Natural killer cell (primary cell): ENCODE measurements around the gene ELMO3. TPM values are rescaled to one million over a fixed set of nuclear protein-coding genes. Genes with fewer than 3 reads are reported as not detected.

Experiments
- ATAC-seq, 3 donors: fragments of 150-1000 bp in 2 of 3; fragments of 200-7000 bp in 1 of 3; cut with Tn5 transposase; 1 replicate in 1 of 3; 2 replicates in 2 of 3; pipeline ENCODE4 v1.10.0; 2021; ENCODE audit warnings: mild to moderate bottlenecking in 2 of 3, moderate library complexity in 2 of 3
- DNase-seq, 2 donors: peaks; one replicate each; pipeline versions ENCODE4 v3.0.0 to v3.0.0-alpha.2; 2013 to 2021; ENCODE audit warnings: mixed read lengths in 1 of 2
- H3K27ac ChIP-seq: one replicate; pipeline ENCODE4 v1.5.1; 2013; ENCODE audit warnings: mild to moderate bottlenecking, low read length
- H3K27me3 ChIP-seq: one replicate; pipeline ENCODE4 v1.6.1; 2013; ENCODE audit warnings: low read length; ENCODE audit not compliant: control insufficient read depth, insufficient read depth
- H3K36me3 ChIP-seq: one replicate; pipeline ENCODE4 v1.6.1; 2013; ENCODE audit warnings: low read length; ENCODE audit not compliant: control insufficient read depth, insufficient read depth
- H3K4me1 ChIP-seq: one replicate; pipeline ENCODE4 v1.6.1; 2013; ENCODE audit warnings: low read length; ENCODE audit not compliant: control insufficient read depth, insufficient read depth
- H3K4me3 ChIP-seq: one replicate; pipeline ENCODE4 v1.5.1; 2013; ENCODE audit warnings: low read length
- H3K9me3 ChIP-seq: one replicate; pipeline ENCODE4 v1.6.1; 2013; ENCODE audit warnings: low read length; ENCODE audit not compliant: control insufficient read depth, insufficient read depth
- H3K27ac Mint-ChIP-seq, 2 donors: one replicate each; pipeline ENCODE4 v1.8.0; 2022; ENCODE audit warnings: mild to moderate bottlenecking in 2 of 2, mixed read lengths in 2 of 2, moderate library complexity in 1 of 2
- H3K27me3 Mint-ChIP-seq, 2 donors: one replicate each; pipeline ENCODE4 v1.8.0; 2022; ENCODE audit warnings: low read depth in 2 of 2, mixed read lengths in 2 of 2
- H3K36me3 Mint-ChIP-seq: one replicate; pipeline ENCODE4 v1.8.0; 2022; ENCODE audit warnings: mixed read lengths
- H3K4me1 Mint-ChIP-seq, 2 donors: one replicate each; pipeline ENCODE4 v1.8.0; 2022; ENCODE audit warnings: mixed read lengths in 2 of 2
- H3K4me3 Mint-ChIP-seq: one replicate; pipeline ENCODE4 v1.8.0; 2022; ENCODE audit warnings: mild to moderate bottlenecking, moderate library complexity, mixed read lengths
- H3K9me3 Mint-ChIP-seq, 2 donors: one replicate each; pipeline ENCODE4 v1.8.0; 2022; ENCODE audit warnings: mixed read lengths in 2 of 2
- CTCF ChIP-seq: fragments of 200-600 bp; IDR thresholded peaks from one replicate; pipeline ENCODE4 v1.8.0; 2022; ENCODE audit warnings: antibody characterized with exemption
- WGBS: methylation state at CpG from one replicate; pipeline ENCODE4 v1.1.7; 2013; ENCODE audit warnings: missing lambda C conversion rate; ENCODE audit not compliant: insufficient coverage; 5-methylcytosine and 5-hydroxymethylcytosine counted together
- intact Hi-C: fragments of 100-400 bp; cut with micrococcal nuclease; formaldehyde crosslinking; loops from one replicate; pipeline ENCODE4 v1.14.2; 2022
- total RNA-seq, 4 donors: library from RNA; stranded (reverse); fragments of 120-200 nt in 1 of 4; gene quantifications; one replicate each; pipeline versions ENCODE4 v1.2.3 to v1.2.4, GENCODE V29; 2013 to 2022

ELMO3 gene
- total RNA-seq, 3 donors from 2014 or later (not counting 1 experiment from before 2014, with no cell fraction given): 1.9 to 3.3 (median 2.3) TPM

- no peaks in the 10 kb centered on the region for H3K4me1 ChIP-seq
- H3K27ac ChIP-seq: no peak overlapping the region
- peaks cover 0 to 12% of the 10 kb centered on the region in 2 donors for H3K4me1 Mint-ChIP-seq
- no peak overlapping the region for H3K4me3 Mint-ChIP-seq
- H3K27me3 ChIP-seq: no peaks in the 10 kb centered on the region
- DNase-seq (no peak), ATAC-seq (no peak)
- intact Hi-C loops: no loop called here
- TF ChIP-seq CTCF: no peak
- H3K36me3 Mint-ChIP-seq: no peaks in the 10 kb centered on the region
- peaks cover 68% of the 10 kb centered on the region for H3K36me3 ChIP-seq
- H3K27me3 Mint-ChIP-seq: no peaks in the 10 kb centered on the region
- no peaks in the 10 kb centered on the region for H3K9me3 ChIP-seq
- H3K4me3 ChIP-seq: no peak overlapping the region
- 97% methylated on average over 6 of the region's 7 CpGs for WGBS
- no peak overlapping the region for H3K27ac Mint-ChIP-seq
- H3K9me3 Mint-ChIP-seq: no peaks in the 10 kb centered on the region
These were observed 34.7 kb downstream of the ELMO3 start for GRCh38 chr16:67233596-67233995.

- H3K27ac Mint-ChIP-seq: no peak overlapping the region
- no peak for TF ChIP-seq CTCF
- no peak overlapping the region for H3K27ac ChIP-seq
- H3K4me3 ChIP-seq: no peak overlapping the region
- peaks cover 67% of the 10 kb centered on the region for H3K36me3 ChIP-seq
- no peaks in the 10 kb centered on the region for H3K27me3 ChIP-seq
- no peak for DNase-seq
- no peak overlapping the region for H3K4me3 Mint-ChIP-seq
- H3K9me3 Mint-ChIP-seq: no peaks in the 10 kb centered on the region
- H3K4me1 ChIP-seq: no peaks in the 10 kb centered on the region
- no peaks in the 10 kb centered on the region for H3K36me3 Mint-ChIP-seq
- intact Hi-C loops: no loop called here
- H3K4me1 Mint-ChIP-seq: peaks cover 0 to 14% of the 10 kb centered on the region in 2 donors
- ATAC-seq: no peak
- WGBS: 97% methylated on average over 10 of the region's 10 CpGs
- no peaks in the 10 kb centered on the region for H3K27me3 Mint-ChIP-seq
- H3K9me3 ChIP-seq: no peaks in the 10 kb centered on the region
These were observed 35.3 kb downstream of the ELMO3 start for GRCh38 chr16:67234180-67234597.

GRCh38 chr16:67235816-67236562 lies 37.1 kb downstream of the ELMO3 start:
- intact Hi-C loops: no loop called here
- Histone ChIP-seq H3K27ac (peak overlapping the region; percentile 12), H3K27me3 (no peaks in the 10 kb centered on the region), H3K4me1 (no peaks in the 10 kb centered on the region), H3K4me3 (no peak overlapping the region), H3K36me3 (peaks cover 55% of the 10 kb centered on the region), H3K9me3 (no peaks in the 10 kb centered on the region)
- H3K27ac Mint-ChIP-seq: peak overlapping the region; percentile 13 to 30
- ATAC-seq (peak in 1 of 3 donors; percentile 1), DNase-seq (peak in 1 of 2 donors; percentile 73)
- peaks cover 6 to 22% of the 10 kb centered on the region in 2 donors for H3K4me1 Mint-ChIP-seq
- 92% methylated on average over 17 of the region's 17 CpGs for WGBS
- H3K36me3 Mint-ChIP-seq: no peaks in the 10 kb centered on the region
- no peak overlapping the region for H3K4me3 Mint-ChIP-seq
- H3K9me3 Mint-ChIP-seq: no peaks in the 10 kb centered on the region
- H3K27me3 Mint-ChIP-seq: no peaks in the 10 kb centered on the region
- TF ChIP-seq CTCF: no peak
